ENCODE measurements around the gene RBM47.

The RBM47 gene

DNA sequence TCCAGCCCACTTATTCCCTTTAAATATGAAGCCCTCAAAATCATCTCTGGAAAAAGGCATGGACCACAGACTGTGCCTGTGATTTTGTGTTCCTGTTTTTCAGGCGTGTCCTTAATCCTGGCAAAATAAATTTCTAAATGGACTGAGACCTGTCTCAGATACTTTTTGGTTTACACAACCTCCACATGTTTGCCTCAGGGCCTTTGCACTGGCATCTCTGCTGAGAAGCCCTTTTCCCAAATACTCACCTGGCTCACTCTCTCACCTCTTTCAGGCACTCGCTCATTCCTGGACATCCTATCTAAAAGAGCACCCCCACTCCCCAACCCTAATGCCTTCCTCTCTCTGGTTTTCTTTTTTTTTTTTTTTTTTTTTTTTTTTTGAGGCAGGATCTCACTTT is 254.0 kb downstream of the RBM47 start:
- no peak for DNase-seq (ENCODE audit: low spot score)

DNA sequence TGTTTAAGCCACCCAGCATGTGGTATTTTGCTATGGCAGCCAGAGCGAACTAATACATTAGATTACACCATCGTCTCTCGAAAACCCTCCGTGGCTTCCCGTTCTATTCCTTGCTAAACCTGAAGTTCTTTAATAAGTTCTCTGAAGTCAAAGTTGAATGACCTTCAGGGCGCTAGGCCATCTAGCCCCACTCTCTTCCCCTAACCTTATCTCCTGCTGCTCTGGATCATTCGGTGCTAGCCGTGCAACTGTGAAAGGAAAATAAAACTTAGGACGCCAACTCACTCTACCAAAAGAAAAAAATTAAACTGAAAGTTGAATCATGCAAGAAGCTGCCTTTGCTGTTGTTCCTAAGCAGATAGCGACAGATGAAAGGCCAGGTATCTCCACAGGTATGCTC is 254.6 kb downstream of the RBM47 start:
- DNase-seq (ENCODE audit: low spot score): no peak

DNA sequence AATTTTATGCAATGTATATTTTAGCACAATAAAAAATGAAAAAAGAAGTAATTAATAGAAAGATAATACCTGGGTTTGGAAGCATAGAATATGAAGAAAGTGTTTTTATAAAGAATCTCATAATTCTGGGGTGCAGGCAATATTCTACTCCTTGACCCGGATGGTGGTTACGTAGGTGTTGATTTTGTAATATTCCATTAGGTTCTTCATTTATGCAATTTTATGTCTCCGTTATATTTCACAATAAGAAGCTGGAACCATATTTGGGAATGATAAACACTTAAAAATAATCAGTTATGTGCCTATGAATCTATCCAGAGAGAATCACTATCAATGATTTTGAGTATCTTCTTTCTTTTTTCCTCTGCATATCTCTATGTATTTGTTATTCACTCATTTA is 256.0 kb downstream of the RBM47 start:
- DNase-seq (ENCODE audit: low spot score): no peak

Small RNA genes within 50 kb of the gene (small RNA-seq; reads per million reads assigned to genes)
- gene AC098869.1: 0 reads per million in 2 experiments
- gene MIR4802: 0 reads per million in 2 experiments
- 0 reads per million in 2 experiments for gene RNU7-74P

Measured in SK-N-DZ (cell line).